Measurements from ENCODE around the gene ABCG1.

The ABCG1 gene

DNA sequence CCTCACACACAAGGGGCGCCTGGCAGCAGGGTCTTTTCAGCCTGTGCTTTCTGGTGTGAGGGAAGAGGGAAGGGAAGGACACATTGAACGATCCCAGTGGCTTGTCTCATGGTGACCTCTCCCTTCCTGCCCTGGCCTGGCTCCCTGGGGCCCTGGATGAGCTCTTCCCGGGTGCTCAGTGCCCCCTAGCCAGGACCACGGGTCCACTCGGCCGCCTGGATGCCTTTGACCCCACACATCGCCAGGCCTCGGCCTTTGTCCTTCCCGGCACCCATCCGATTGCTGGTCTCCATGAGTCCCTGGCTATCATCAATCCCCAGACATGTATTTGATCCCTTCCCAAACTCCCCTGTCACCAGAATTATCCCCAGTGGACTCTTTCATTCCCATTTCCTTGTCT, 102.3 kb downstream of the ABCG1 start:
- TF ChIP-seq, protein P1, sequence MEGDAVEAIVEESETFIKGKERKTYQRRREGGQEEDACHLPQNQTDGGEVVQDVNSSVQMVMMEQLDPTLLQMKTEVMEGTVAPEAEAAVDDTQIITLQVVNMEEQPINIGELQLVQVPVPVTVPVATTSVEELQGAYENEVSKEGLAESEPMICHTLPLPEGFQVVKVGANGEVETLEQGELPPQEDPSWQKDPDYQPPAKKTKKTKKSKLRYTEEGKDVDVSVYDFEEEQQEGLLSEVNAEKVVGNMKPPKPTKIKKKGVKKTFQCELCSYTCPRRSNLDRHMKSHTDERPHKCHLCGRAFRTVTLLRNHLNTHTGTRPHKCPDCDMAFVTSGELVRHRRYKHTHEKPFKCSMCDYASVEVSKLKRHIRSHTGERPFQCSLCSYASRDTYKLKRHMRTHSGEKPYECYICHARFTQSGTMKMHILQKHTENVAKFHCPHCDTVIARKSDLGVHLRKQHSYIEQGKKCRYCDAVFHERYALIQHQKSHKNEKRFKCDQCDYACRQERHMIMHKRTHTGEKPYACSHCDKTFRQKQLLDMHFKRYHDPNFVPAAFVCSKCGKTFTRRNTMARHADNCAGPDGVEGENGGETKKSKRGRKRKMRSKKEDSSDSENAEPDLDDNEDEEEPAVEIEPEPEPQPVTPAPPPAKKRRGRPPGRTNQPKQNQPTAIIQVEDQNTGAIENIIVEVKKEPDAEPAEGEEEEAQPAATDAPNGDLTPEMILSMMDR (conservative IDR thresholded peaks at IDR 0.05; ENCODE audit: low read depth, low read length) = no peak
- H3K4me3 ChIP-seq (ENCODE audit: low read depth, low read length) = no peak overlapping the region
- no peak for DNase-seq (ENCODE audit: low read depth)

DNA sequence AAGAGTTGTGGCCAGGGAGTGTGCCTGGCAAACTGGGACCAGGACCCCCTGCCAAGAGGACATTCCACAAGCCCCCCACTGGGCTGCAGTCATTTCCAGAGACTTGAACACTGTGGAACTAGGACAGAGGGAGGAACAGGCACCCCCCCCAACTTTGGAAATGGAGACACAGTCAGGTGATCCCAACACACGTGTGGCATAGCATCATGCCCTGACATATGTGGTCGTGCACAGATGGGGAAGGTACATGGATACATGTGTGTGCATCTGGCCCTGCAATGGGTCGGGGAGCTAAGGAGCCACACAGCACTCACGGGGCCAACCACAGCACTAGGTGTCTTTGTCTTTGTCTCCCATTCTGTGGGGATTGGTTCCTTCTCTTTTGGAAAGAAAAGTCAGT, 102.9 kb downstream of the ABCG1 start:
- DNase-seq (ENCODE audit: low read depth) = no peak
- TF ChIP-seq, protein P1 (conservative IDR thresholded peaks at IDR 0.05; ENCODE audit: low read depth, low read length) = no peak

DNA sequence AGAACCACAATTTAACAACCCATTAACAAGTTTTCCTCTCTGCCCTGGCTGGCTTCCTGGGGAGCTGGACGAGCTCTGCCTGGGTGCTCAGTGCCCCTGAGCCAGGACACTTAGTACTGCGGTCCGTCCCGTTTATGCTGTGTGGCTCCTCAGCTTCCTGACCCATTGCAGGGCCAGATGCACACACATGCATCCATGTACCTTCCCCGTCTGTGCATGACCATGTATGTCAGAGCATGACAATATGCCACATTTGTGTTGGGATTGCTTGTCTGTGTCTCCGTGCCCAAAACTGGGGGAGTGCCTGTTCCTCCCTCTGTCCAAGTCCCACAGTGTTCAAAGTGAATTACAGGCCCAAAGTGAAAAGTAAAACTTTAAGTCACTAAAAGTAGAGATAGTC, 106.0 kb downstream of the ABCG1 start:
- DNase-seq (ENCODE audit: low read depth) = no peak
- H3K4me3 ChIP-seq (ENCODE audit: low read depth, low read length) = no peak overlapping the region
- TF ChIP-seq, protein P1 (conservative IDR thresholded peaks at IDR 0.05; ENCODE audit: low read depth, low read length) = no peak

More for the DNA sequence above, 102.9 kb downstream of the ABCG1 start:
- H3K4me3 ChIP-seq (ENCODE audit: low read depth, low read length) = no peak overlapping the region

DNA sequence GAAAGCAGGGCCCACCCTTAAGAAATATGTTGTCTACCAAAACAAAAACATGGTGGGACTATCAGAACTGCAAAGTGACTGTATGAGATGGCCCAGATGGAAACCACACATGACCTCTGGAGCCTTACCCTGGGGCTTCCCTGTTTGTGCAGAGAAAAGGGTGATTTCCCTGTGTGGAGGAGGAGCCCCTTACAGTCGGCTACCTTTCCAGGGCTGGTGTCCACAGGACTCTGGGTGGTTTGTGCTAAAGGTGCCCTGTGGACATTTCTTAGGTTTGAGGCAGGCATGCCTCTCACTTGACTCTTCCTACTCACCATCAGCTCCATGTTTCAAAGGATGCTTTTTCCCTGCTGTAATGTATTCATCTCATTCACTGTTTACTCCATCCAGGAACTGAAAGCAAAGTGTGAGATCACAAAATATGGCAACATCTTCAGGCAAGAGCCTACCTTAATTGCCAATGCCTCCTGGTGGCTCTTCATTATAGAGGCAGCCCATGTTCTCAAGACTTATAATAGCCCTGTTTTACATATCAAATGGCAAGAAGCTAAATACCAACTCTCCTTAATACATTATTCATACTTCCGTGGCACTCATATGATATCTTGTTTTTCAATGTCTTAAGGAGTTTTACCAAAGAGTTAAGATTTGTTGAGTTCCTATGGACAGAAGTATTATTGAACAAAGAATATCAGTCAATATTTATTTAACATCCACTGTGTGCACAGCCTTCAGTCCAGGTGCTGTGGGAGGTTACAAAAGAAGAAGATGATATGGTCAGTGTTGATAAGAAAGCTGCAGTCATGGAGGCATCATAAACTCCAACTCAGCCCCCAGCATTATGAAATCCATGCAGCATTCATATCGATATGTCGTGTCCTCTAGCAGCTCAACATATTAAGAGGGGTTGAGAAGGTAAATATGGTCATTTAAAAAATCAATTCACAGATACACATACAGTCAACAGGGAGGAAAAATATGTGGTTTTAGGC, 111.7 kb downstream of the ABCG1 start:
- H3K4me3 ChIP-seq (ENCODE audit: low read depth, low read length) = no peak overlapping the region
- peak; percentile 2 for DNase-seq (ENCODE audit: low read depth)
- TF ChIP-seq, protein P1 (conservative IDR thresholded peaks at IDR 0.05; ENCODE audit: low read depth, low read length) = no peak

DNA sequence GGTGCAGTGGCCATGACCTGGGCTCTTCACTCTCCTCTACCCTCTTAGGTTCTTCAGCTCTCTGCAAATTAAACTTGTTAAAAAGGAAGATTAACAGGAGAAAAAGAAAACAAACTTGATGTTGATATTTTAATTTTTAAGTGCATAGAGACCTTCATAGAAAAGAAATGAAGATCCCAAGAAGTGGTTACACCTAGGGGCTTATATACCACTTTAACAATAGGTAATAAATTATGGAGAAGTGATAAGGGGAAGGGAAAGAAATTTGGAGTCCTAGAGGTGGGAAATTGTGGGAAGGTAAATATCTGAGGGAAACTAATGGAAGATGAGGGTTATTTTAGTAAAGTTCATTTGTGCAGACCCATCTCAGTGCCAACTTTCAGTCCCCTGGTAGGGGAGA, 112.7 kb downstream of the ABCG1 start:
- TF ChIP-seq, protein P1 (conservative IDR thresholded peaks at IDR 0.05; ENCODE audit: low read depth, low read length) = no peak

DNA sequence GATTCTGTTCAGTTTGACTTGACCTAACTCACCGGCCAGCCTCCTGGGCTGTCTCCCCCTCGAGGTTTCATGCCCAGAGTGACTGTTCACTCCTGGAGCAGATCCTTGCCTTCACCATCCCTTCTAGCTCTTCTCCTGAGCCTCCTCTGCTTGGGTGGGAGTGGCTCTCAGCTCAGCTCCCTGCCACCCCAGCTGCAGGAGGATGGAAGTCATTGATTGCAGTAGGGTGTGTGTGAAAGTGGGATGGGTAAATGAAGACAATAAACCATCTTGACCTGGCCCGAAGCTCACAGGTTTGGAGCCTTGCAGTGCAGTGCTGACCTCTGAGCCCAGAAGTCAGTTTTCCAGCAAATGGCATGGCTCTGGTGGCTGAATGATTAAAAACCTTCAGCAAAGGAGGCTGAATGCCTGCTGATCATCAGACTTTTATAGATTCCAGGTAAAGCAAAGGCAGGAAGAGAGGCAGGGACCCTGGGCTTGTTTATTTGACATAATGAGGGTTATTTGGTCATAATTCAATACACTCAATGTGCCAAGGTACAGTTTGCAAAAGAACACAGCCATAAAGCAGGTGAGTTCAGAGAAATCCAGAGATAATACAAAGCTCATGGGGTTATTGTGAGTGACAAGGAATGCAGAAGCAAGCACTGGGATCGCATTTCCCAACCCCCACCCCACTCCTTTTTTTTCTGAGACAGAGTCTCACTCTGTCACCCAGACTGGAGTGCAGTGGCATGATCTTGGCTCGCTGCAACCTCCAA, 113.8 kb downstream of the ABCG1 start:
- H3K4me3 ChIP-seq (ENCODE audit: low read depth, low read length) = no peak overlapping the region
- no peak for DNase-seq (ENCODE audit: low read depth)
- TF ChIP-seq, protein P1 (conservative IDR thresholded peaks at IDR 0.05; ENCODE audit: low read depth, low read length) = no peak

More for the DNA sequence above, 112.7 kb downstream of the ABCG1 start:
- no peak overlapping the region for H3K4me3 ChIP-seq (ENCODE audit: low read depth, low read length)
- DNase-seq (ENCODE audit: low read depth) = no peak

All from choroid plexus epithelial cell (primary cell).